HG02678 (cell line): ENCODE results near the gene GPC5.

ENCODE experiments used
- ATAC-seq: cut with Tn5 transposase; IDR thresholded peaks from one replicate; pipeline ENCODE4 v1.9.1; 2021; ENCODE audit warnings: mild to moderate bottlenecking, moderate library complexity; ENCODE audit not compliant: unreplicated experiment

The GPC5 gene

GRCh38 chr13:92122186-92122853, 723.9 kb downstream of the GPC5 start:
- no peak for ATAC-seq

DNA sequence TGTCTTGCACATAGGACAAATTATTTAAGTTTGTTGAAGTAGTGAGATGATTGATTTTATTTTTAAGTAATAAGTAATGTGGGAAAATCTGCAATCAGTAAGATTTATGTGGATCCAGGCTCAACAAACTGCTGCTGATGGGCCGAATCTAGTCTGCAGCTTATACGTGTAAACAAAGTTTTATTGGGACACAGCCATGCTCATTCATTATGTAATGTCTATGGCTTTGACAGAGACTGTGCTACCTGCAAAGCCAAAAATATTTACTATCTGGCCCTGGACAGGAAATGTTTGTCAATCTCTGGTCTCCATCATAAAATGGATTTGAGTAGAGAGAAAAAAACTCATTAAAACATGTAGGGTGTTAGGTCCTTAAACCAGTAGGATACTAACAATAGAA, 728.0 kb downstream of the GPC5 start:
- no peak for ATAC-seq

GRCh38 chr13:92135509-92135908, 737.1 kb downstream of the GPC5 start:
- no peak for ATAC-seq

DNA sequence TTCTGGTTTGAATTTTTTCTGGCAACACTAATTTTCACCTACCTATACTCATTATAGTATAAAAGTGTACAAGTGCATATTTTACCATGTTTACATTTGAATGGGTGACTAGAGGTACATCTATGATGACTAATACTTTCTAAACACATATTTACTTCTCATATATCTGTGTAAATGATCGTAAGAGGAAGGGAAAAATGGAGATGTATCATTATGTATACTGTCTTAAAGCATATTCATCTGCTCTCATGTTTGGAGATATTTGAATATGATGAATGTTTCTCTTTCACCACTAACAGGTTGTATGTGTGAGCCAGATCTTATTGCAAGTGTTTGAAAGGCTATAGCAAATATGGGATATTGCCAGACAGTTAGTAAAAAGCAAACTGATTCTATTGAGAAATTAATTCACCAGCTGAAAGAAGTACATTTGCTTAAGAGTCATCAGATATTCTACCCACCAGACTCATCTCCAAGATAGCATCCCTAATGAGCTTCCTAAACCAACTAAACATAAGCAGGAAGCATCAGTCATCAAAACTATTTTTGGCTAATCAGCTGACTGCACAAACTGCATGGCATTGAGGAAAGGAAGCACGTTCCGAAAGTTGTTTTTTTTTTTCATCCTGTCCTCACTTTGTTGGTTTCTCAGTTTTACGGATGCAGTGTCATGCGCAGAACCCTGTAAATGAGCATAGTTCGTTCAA, 738.2 kb downstream of the GPC5 start:
- ATAC-seq = no peak

GRCh38 chr13:92137520-92137919, 739.1 kb downstream of the GPC5 start:
- no peak for ATAC-seq

- ATAC-seq = no peak
Observed at GRCh38 chr13:92143766-92144165, 745.3 kb downstream of the GPC5 start.

DNA sequence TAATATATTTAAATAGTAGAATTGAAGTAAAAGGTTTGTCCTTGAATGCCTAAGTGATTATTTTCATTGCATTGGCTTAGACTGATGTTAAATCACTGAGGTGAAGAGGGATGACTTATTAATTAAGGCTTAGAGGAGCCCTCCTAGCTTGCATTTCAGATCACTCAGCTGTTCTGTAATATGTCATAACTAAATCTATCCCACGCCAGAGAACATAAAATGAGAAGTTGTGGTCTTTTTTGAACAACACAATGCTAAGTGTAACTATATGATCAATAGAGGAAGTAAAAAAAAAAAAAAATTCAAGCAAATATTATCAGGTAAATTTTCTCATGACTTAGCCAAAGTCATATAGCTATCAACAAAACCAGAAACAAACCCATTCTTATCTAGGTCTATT, 752.2 kb downstream of the GPC5 start:
- no peak for ATAC-seq

GRCh38 chr13:92158346-92158745, 759.9 kb downstream of the GPC5 start:
- ATAC-seq = no peak

GRCh38 chr13:92164822-92165221, 766.4 kb downstream of the GPC5 start:
- no peak for ATAC-seq

DNA sequence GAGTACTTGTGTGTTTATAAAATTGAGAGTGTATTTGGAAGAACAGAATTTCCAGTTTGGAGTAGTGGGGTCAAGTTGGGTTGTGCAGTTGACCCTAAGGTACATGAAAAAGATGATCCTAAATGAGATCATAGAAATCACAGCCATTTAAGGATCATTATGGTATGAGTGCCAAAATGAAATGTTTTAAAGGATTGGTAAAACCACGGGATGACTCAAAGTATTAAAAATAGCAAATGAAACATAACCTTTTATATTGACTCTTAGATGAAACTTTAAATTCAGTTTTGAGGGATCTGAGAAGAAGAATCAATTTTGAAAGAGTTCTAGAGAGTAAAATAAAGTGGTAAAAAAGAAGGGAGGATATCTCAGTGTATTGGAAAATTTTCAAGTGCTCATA, 773.8 kb downstream of the GPC5 start:
- no peak for ATAC-seq

GRCh38 chr13:92173254-92173653, 774.8 kb downstream of the GPC5 start:
- ATAC-seq = no peak

GRCh38 chr13:92175330-92175729, 776.9 kb downstream of the GPC5 start:
- ATAC-seq = no peak

DNA sequence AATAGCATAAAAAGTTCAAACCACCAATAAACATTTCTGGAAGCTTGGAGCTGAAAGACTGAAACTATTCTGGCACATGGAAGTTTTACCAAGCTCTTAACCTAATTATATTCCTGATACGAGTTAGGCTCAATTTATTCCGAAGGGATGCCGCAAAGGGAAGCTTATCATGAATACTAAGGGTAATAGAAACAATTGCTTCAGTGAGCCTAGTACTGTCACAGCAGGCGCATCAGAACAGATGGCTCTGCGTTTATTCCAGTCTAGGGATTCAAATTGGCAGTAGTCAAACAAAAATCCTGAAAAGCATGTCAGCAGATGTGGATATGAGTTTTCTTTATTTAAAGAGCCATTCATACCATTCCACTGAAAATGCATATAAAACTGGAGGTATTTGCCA, 779.5 kb downstream of the GPC5 start:
- no peak for ATAC-seq

GRCh38 chr13:92179223-92179622, 780.8 kb downstream of the GPC5 start:
- ATAC-seq = no peak

- peak; percentile 74 for ATAC-seq
Observed at GRCh38 chr13:92187378-92187989, 789.1 kb downstream of the GPC5 start.

GRCh38 chr13:92188574-92188973, 790.2 kb downstream of the GPC5 start:
- no peak for ATAC-seq

DNA sequence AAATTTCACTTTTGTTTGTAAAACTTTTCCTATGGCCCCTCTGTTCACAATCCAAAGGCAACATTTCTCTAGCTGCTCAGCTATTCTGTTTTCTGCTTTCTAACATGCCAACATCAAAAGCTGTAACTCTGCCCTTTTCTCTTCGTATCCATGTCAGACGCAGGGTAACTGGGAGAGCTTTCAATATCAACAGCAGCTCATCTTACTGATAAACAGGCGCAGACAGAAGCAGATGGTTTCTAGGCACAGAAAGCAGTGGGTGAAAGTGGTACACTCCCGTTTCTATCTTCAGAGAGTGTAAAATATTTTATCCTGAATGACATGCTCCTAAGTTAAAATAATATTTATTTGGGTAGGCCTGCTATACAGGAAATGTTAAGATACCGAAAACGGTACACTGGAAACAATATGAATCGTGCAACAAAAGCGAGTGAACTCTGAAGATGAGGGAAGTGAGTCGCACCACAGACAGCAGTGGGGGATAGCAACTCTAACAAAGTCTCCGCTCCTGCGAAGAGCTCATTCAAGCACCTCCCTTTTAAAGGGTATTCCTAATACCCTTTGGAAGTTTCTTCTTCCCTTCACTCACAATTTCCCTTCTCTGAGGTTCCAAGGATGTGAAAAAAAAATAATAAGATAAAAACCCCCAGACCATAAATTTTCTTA, 798.3 kb downstream of the GPC5 start:
- ATAC-seq = no peak

GRCh38 chr13:92197669-92198068, 799.2 kb downstream of the GPC5 start:
- no peak for ATAC-seq

GRCh38 chr13:92218615-92219014, 820.2 kb downstream of the GPC5 start:
- no peak for ATAC-seq

DNA sequence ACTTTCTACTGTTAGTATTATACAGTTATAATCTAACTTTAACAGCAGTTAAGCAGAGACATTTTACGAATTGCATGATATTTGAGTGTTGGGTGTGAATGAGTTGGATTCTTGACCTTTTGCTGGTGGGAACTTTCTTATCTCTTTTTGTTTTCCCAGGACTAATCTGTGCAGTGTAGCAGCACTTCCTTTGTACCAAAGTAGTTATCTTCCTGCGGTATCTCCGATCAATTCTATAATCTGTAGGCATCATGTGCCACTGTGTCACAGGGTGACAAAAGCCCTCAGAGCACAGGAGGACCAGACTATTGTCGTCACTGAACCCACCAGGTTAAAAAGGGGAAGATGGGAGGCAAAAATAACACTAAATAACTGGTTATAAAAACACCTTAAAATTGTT, 823.5 kb downstream of the GPC5 start:
- no peak for ATAC-seq

DNA sequence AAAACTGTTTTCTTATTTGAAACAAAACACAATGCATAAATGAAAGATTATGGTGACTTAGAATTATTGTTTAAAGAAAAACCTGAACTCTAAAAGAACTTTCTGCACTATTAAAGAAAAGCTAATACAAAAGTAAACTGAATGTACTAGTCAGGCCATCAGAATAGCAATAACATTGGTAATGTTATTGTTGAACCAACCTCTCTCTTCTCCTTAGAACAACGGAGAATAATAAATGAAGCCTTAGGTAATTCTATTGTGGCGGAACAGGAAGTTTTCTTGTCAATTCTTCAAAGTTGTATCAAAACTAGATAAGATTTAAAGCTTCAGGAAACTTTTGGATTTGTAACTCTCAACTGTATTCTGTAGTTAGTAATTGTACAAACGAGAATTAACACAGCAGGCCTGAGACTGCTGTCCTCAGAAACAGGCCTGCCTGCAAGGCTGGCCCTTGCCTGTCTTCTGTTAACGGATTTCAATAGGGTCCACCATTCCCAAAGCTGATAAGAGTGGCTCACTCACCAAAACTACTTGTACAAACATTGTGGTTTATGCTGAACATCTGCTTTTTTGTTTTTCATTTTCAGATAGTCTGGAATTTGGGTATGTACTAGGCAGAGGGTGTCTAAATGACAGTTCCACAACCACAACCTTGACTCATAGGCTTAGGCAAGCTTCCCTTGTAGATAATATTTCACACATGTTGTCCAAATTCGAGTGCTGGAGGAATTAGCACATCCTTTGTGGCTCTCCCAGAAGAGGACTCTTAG, 825.8 kb downstream of the GPC5 start:
- ATAC-seq = no peak
